MCF 10A (cell line): ENCODE data around the gene DOHH. TPM values are rescaled to one million over a fixed set of nuclear protein-coding genes. Genes with fewer than 3 reads are reported as not detected.

Source experiments
- BruUV-seq: library from RNA; stranded (reverse); fragments of 400-500 nt; replicated peaks from 2 replicates; lab custom pipeline; 2021; lab: Mats Ljungman, UMichigan
- CTCF ChIA-PET: fragments of 300-600 bp; sonication (Branson Sonifier 250); formaldehyde crosslinking; extraction: SDS; loops from one replicate; lab custom pipeline; 2021; ENCODE audit warnings: antibody characterized with exemption, inconsistent platforms; lab: Yijun Ruan, JAX
- POLR2A ChIA-PET: fragments of 300-600, 350-650 bp; sonication (Branson Sonifier 250); formaldehyde crosslinking; extraction: SDS; loops from one replicate; lab custom pipeline; 2020; ENCODE audit warnings: antibody characterized with exemption, inconsistent platforms; lab: Yijun Ruan, JAX
- DNase-seq: peaks from one replicate; pipeline ENCODE4 v3.0.0-alpha.2; 2018; ENCODE audit not compliant: unreplicated experiment
- H3K27ac Mint-ChIP-seq: one replicate; pipeline ENCODE4 v1.8.0; 2022; ENCODE audit warnings: mild to moderate bottlenecking, low read depth, mixed read lengths; ENCODE audit not compliant: unreplicated experiment
- H3K27me3 Mint-ChIP-seq: one replicate; pipeline ENCODE4 v1.8.0; 2022; ENCODE audit warnings: mixed read lengths; ENCODE audit not compliant: insufficient read depth, unreplicated experiment
- H3K36me3 Mint-ChIP-seq: one replicate; pipeline ENCODE4 v1.8.0; 2022; ENCODE audit warnings: mild to moderate bottlenecking, moderate library complexity, mixed read lengths; ENCODE audit not compliant: insufficient read depth, unreplicated experiment
- H3K4me1 Mint-ChIP-seq: one replicate; pipeline ENCODE4 v1.8.0; 2022; ENCODE audit warnings: mixed read lengths; ENCODE audit not compliant: insufficient read depth, unreplicated experiment
- H3K4me3 Mint-ChIP-seq: one replicate; pipeline ENCODE4 v1.8.0; 2022; ENCODE audit warnings: mild to moderate bottlenecking, moderate library complexity, mixed read lengths; ENCODE audit not compliant: unreplicated experiment
- H3K9me3 Mint-ChIP-seq: one replicate; pipeline ENCODE4 v1.8.0; 2022; ENCODE audit warnings: mixed read lengths; ENCODE audit not compliant: unreplicated experiment
- CTCF ChIP-seq: fragments of 200-600 bp; IDR thresholded peaks from one replicate; pipeline ENCODE4 v1.8.0; 2022; ENCODE audit warnings: antibody characterized with exemption, mild to moderate bottlenecking; ENCODE audit not compliant: unreplicated experiment
- intact Hi-C: fragments of 100-400 bp; cut with micrococcal nuclease; formaldehyde crosslinking; loops from 2 replicates; pipeline ENCODE4 v1.14.1; 2022
- total RNA-seq: library from RNA; stranded (reverse); gene quantifications from 2 replicates; pipeline ENCODE4 v1.2.3, GENCODE V29; 2022

The DOHH gene
- total RNA-seq, 1 experiment from 2014 or later: 16.3 TPM

GRCh38 chr19:3463714-3464586 lies 36.5 kb downstream of the DOHH start:
- H3K9me3 Mint-ChIP-seq: no peaks in the 10 kb centered on the region
- DNase-seq: no peak
- no TSS peak for BruUV-seq
- no peaks in the 10 kb centered on the region for H3K27me3 Mint-ChIP-seq
- CTCF ChIA-PET: interaction anchor here (1.0 to 1.5 kb wide), 2 partner anchors 9 to 140 kb away, joined by 3 to 9 read pairs; no protein-coding TSS in a partner anchor
- no peaks in the 10 kb centered on the region for H3K4me1 Mint-ChIP-seq
- peaks cover 85% of the 10 kb centered on the region for H3K36me3 Mint-ChIP-seq
- no peak overlapping the region for H3K4me3 Mint-ChIP-seq
- intact Hi-C loops: no loop called here
- H3K27ac Mint-ChIP-seq: no peak overlapping the region
- POLR2A ChIA-PET: no interaction called here
- no peak for TF ChIP-seq CTCF

- peaks cover 85% of the 10 kb centered on the region for H3K36me3 Mint-ChIP-seq
- no peak overlapping the region for H3K27ac Mint-ChIP-seq
- ChIA-PET CTCF (no interaction called here), POLR2A (no interaction called here)
- H3K4me1 Mint-ChIP-seq: no peaks in the 10 kb centered on the region
- DNase-seq: no peak
- TF ChIP-seq CTCF: no peak
- H3K27me3 Mint-ChIP-seq: no peaks in the 10 kb centered on the region
- no peak overlapping the region for H3K4me3 Mint-ChIP-seq
- TSS peak; percentile 28 for BruUV-seq
- no peaks in the 10 kb centered on the region for H3K9me3 Mint-ChIP-seq
- intact Hi-C loops: no loop called here
Measured at GRCh38 chr19:3462991-3463713, 37.3 kb downstream of the DOHH start.

- no peak for TF ChIP-seq CTCF
- ChIA-PET POLR2A (no interaction called here), CTCF (interaction anchor here (2.2 kb wide), 1 partner anchor 13 kb away, joined by 7 read pairs; no protein-coding TSS in a partner anchor)
- H3K9me3 Mint-ChIP-seq: no peaks in the 10 kb centered on the region
- H3K36me3 Mint-ChIP-seq: peaks cover 79% of the 10 kb centered on the region
- BruUV-seq: no TSS peak
- no peak for DNase-seq
- H3K27ac Mint-ChIP-seq: no peak overlapping the region
- H3K27me3 Mint-ChIP-seq: no peaks in the 10 kb centered on the region
- H3K4me3 Mint-ChIP-seq: no peak overlapping the region
- H3K4me1 Mint-ChIP-seq: no peaks in the 10 kb centered on the region
- intact Hi-C loops: no loop called here
Measured at GRCh38 chr19:3459965-3460582, 40.4 kb downstream of the DOHH start.
